PC-3 (cell line): ENCODE data around the gene NOL4L. TPM values are rescaled to one million over a fixed set of nuclear protein-coding genes. Genes with fewer than 3 reads are reported as not detected.

ENCODE experiments used
- ATAC-seq: fragments of 200-7000 bp; cut with Tn5 transposase; 2 replicates; pipeline ENCODE4 v1.9.1; 2020; ENCODE audit warnings: mild to moderate bottlenecking, moderate library complexity
- BruUV-seq: library from RNA; stranded (reverse); fragments of 400-500 nt; replicated peaks from 2 replicates; lab custom pipeline; 2021; lab: Mats Ljungman, UMichigan
- CTCF ChIA-PET: fragments of 300-600 bp; sonication (Branson Sonifier 250); formaldehyde crosslinking; loops from one replicate; lab custom pipeline; 2022; ENCODE audit warnings: antibody characterized with exemption; lab: Charles Lee
- POLR2A ChIA-PET: fragments of 300-600 bp; sonication (Branson Sonifier 250); formaldehyde crosslinking; loops from one replicate; lab custom pipeline; 2022; ENCODE audit warnings: antibody characterized with exemption; ENCODE audit not compliant: unreplicated experiment; lab: Charles Lee
- DNase-seq: peaks from one replicate; pipeline ENCODE4 v3.0.0-alpha.2; 2015
- H2AFZ ChIP-seq: fragments of 300-600 bp; sonication (generic); 2 replicates; pipeline ENCODE4 v1.6.0; 2016; ENCODE audit warnings: antibody characterized with exemption, low read length
- H3F3A ChIP-seq: fragments of 300-600 bp; sonication (generic); one replicate; pipeline ENCODE4 v1.6.0; 2017; ENCODE audit warnings: antibody characterized with exemption, low read length, control low read depth, mild to moderate bottlenecking; ENCODE audit not compliant: unreplicated experiment
- H3K27ac ChIP-seq: fragments of 300-600 bp; sonication (generic); 2 replicates; pipeline ENCODE4 v1.5.1; 2016; ENCODE audit warnings: mild to moderate bottlenecking, low read length
- H3K27me3 ChIP-seq: fragments of 300-600 bp; sonication (generic); 2 replicates; pipeline ENCODE4 v1.6.1; 2016; ENCODE audit warnings: low read length, mixed read lengths
- H3K36me3 ChIP-seq: fragments of 300-600 bp; sonication (generic); 2 replicates; pipeline ENCODE4 v1.6.1; 2016; ENCODE audit warnings: low read depth, mixed run types, low read length, mixed read lengths
- H3K4me1 ChIP-seq: fragments of 300-600 bp; sonication (generic); 2 replicates; pipeline ENCODE4 v1.5.1; 2016; ENCODE audit warnings: low read length; ENCODE audit not compliant: insufficient read depth
- H3K4me2 ChIP-seq: fragments of 300-600 bp; sonication (generic); 2 replicates; pipeline ENCODE4 v1.6.0; 2016; ENCODE audit warnings: low read length
- H3K4me3 ChIP-seq: fragments of 300-600 bp; sonication (generic); 2 replicates; pipeline ENCODE4 v1.5.1; 2016; ENCODE audit warnings: mild to moderate bottlenecking, low read length, mixed read lengths
- H3K79me2 ChIP-seq: fragments of 300-600 bp; sonication (generic); 2 replicates; pipeline ENCODE4 v1.6.1; 2017; ENCODE audit warnings: low read length, mixed read lengths
- H3K9ac ChIP-seq: fragments of 300-600 bp; sonication (generic); 2 replicates; pipeline ENCODE4 v1.6.0; 2016; ENCODE audit warnings: mild to moderate bottlenecking, low read length
- H3K9me2 ChIP-seq: fragments of 300-600 bp; sonication (generic); replicated peaks from 2 replicates; pipeline ENCODE4 v1.6.1; 2016; ENCODE audit warnings: mixed run types, low read length, mixed read lengths
- H3K9me3 ChIP-seq: fragments of 300-600 bp; sonication (generic); 2 replicates; pipeline ENCODE4 v1.6.1; 2016; ENCODE audit warnings: low read length, mixed read lengths
- H4K20me1 ChIP-seq: fragments of 300-600 bp; sonication (generic); 2 replicates; pipeline ENCODE4 v1.6.1; 2016; ENCODE audit warnings: low read length, mixed read lengths
- EZH2 ChIP-seq: fragments of 300-600 bp; sonication (generic); IDR thresholded peaks from one replicate; pipeline ENCODE4 v1.6.1; 2017; ENCODE audit warnings: antibody characterized with exemption, mild to moderate bottlenecking, low read length; ENCODE audit not compliant: unreplicated experiment
- EZH2phosphoT487 ChIP-seq: fragments of 300-600 bp; sonication (generic); IDR thresholded peaks from 2 replicates; pipeline ENCODE4 v1.6.1; 2018; ENCODE audit warnings: mild to moderate bottlenecking, antibody characterized with exemption, low read length, borderline replicate concordance
- intact Hi-C: fragments of 100-400 bp; cut with micrococcal nuclease; formaldehyde crosslinking; loops from 2 replicates; pipeline ENCODE4 v1.9.0; 2023
- total RNA-seq: library from RNA; depleted of rRNA; stranded (reverse); fragments of >200 nt; gene quantifications from 2 replicates; pipeline ENCODE4 v1.2.3, GENCODE V29; 2014
- TF ChIP-seq, protein P1 (sequence below): fragments of 300-600 bp; sonication (generic); conservative IDR thresholded peaks from 2 replicates; pipeline ENCODE4 v1.5.1; 2017; ENCODE audit warnings: antibody characterized with exemption, low read depth, mild to moderate bottlenecking, low read length

NOL4L gene
- total RNA-seq, 1 experiment from 2014 or later = 7.3 TPM

GRCh38 chr20:32505723-32506473 lies 79.2 kb downstream of the NOL4L start:
- intact Hi-C loops = no loop called here
- BruUV-seq = no TSS peak
- ATAC-seq (no peak), DNase-seq (no peak)
- Histone ChIP-seq H3K4me2 (no peak overlapping the region), H3K9me3 (no peaks in the 10 kb centered on the region), H3K4me3 (no peak overlapping the region), H3K27ac (no peak overlapping the region), H2AFZ (no peak overlapping the region), H3K27me3 (no peaks in the 10 kb centered on the region), H3K79me2 (no peaks in the 10 kb centered on the region), H3K9me2 (no peaks in the 10 kb centered on the region), H4K20me1 (no peaks in the 10 kb centered on the region), H3K4me1 (peaks cover 28% of the 10 kb centered on the region), H3K9ac (no peak overlapping the region), H3K36me3 (no peaks in the 10 kb centered on the region), H3F3A (no peaks in the 10 kb centered on the region)
- ChIA-PET POLR2A (no interaction called here), CTCF (no interaction called here)
- TF ChIP-seq EZH2phosphoT487 (no peak), EZH2 (no peak)
- TF ChIP-seq, protein P1, sequence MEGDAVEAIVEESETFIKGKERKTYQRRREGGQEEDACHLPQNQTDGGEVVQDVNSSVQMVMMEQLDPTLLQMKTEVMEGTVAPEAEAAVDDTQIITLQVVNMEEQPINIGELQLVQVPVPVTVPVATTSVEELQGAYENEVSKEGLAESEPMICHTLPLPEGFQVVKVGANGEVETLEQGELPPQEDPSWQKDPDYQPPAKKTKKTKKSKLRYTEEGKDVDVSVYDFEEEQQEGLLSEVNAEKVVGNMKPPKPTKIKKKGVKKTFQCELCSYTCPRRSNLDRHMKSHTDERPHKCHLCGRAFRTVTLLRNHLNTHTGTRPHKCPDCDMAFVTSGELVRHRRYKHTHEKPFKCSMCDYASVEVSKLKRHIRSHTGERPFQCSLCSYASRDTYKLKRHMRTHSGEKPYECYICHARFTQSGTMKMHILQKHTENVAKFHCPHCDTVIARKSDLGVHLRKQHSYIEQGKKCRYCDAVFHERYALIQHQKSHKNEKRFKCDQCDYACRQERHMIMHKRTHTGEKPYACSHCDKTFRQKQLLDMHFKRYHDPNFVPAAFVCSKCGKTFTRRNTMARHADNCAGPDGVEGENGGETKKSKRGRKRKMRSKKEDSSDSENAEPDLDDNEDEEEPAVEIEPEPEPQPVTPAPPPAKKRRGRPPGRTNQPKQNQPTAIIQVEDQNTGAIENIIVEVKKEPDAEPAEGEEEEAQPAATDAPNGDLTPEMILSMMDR = no peak

DNA sequence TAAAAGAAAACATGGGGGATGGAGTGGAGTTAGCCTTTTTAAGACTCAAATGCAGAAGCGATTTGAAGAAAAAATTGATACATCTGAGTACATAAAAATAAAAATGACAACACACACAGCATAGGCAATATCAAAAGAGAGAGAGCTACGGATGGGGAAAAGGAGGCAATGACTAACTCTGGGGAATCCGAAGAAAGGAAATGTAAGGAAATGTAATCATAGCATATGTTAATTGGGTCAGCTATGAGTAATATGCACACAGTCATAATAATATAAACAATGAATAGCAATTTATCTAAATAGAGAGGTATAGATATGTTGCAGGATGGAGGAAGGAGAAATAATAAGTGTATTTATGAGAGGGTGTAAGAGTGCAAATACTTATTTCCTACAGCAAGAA lies 83.4 kb downstream of the NOL4L start:
- H3K27me3 ChIP-seq = no peaks in the 10 kb centered on the region
- intact Hi-C loops = no loop called here
- no peaks in the 10 kb centered on the region for H3F3A ChIP-seq
- H3K4me3 ChIP-seq = no peak overlapping the region
- no peak overlapping the region for H3K27ac ChIP-seq
- H3K9ac ChIP-seq = no peak overlapping the region
- ATAC-seq (peak; percentile 97), DNase-seq (peak; percentile 66)
- H2AFZ ChIP-seq = no peak overlapping the region
- H3K4me1 ChIP-seq = peaks cover 13% of the 10 kb centered on the region
- CTCF ChIA-PET = no interaction called here
- no peaks in the 10 kb centered on the region for H3K9me3 ChIP-seq
- H3K4me2 ChIP-seq = peak overlapping the region; percentile 25; the same call in 1 of the 2 replicates
- H3K36me3 ChIP-seq = no peaks in the 10 kb centered on the region
- TF ChIP-seq EZH2 (no peak), EZH2phosphoT487 (no peak)
- TF ChIP-seq, protein P1 = no peak
- no peaks in the 10 kb centered on the region for H3K9me2 ChIP-seq
- H3K79me2 ChIP-seq = no peaks in the 10 kb centered on the region
- no TSS peak for BruUV-seq
- POLR2A ChIA-PET = interaction anchor here (0.6 kb wide), 1 partner anchor 173 kb away, joined by 4 read pairs; no protein-coding TSS in a partner anchor
- H4K20me1 ChIP-seq = no peaks in the 10 kb centered on the region

- Histone ChIP-seq H3K36me3 (no peaks in the 10 kb centered on the region), H3K9me3 (no peaks in the 10 kb centered on the region), H3K4me2 (no peak overlapping the region), H3F3A (no peaks in the 10 kb centered on the region), H2AFZ (no peak overlapping the region; the same call in 1 of the 2 replicates), H3K27ac (no peak overlapping the region), H3K4me1 (peaks cover 13% of the 10 kb centered on the region), H3K4me3 (no peak overlapping the region), H4K20me1 (no peaks in the 10 kb centered on the region), H3K27me3 (no peaks in the 10 kb centered on the region), H3K79me2 (no peaks in the 10 kb centered on the region), H3K9ac (no peak overlapping the region), H3K9me2 (no peaks in the 10 kb centered on the region)
- ChIA-PET CTCF (no interaction called here), POLR2A (interaction anchor here (0.6 to 0.7 kb wide), 2 partner anchors 279 to 322 kb away, joined by 11 to 24 read pairs; partner anchors contain the start of gene MAPRE1)
- intact Hi-C loops = no loop called here
- BruUV-seq = no TSS peak
- TF ChIP-seq EZH2 = no peak
- ATAC-seq = no peak
- no peak for DNase-seq
Measured at GRCh38 chr20:32497589-32498224, 87.4 kb downstream of the NOL4L start.
